T-helper 2 cell treated with Interferon-gamma antibody and Interleukin-4, amounts not matched to agents 5 μg/mL and 100 μg/mL, for 36 hours (primary cell): Measurements from ENCODE around the gene DERL3.

ENCODE experiments used
- DNase-seq: peaks from one replicate; pipeline ENCODE4 v3.0.0; 2021; ENCODE audit warnings: low spot score
- H3K27ac Mint-ChIP-seq: one replicate; pipeline ENCODE4 v1.8.0; 2021; ENCODE audit warnings: mild to moderate bottlenecking, mixed read lengths
- H3K27me3 Mint-ChIP-seq: one replicate; pipeline ENCODE4 v1.8.0; 2021; ENCODE audit warnings: low read depth, mixed read lengths
- H3K36me3 Mint-ChIP-seq: one replicate; pipeline ENCODE4 v1.8.0; 2021; ENCODE audit warnings: low read depth, mixed read lengths
- H3K4me1 Mint-ChIP-seq: one replicate; pipeline ENCODE4 v1.8.0; 2021; ENCODE audit warnings: low read depth, mixed read lengths
- H3K4me3 Mint-ChIP-seq: one replicate; pipeline ENCODE4 v1.8.0; 2022; ENCODE audit warnings: mild to moderate bottlenecking, moderate library complexity, mixed read lengths
- H3K9me3 Mint-ChIP-seq: one replicate; pipeline ENCODE4 v1.8.0; 2021; ENCODE audit warnings: mixed read lengths

Gene DERL3

DNA sequence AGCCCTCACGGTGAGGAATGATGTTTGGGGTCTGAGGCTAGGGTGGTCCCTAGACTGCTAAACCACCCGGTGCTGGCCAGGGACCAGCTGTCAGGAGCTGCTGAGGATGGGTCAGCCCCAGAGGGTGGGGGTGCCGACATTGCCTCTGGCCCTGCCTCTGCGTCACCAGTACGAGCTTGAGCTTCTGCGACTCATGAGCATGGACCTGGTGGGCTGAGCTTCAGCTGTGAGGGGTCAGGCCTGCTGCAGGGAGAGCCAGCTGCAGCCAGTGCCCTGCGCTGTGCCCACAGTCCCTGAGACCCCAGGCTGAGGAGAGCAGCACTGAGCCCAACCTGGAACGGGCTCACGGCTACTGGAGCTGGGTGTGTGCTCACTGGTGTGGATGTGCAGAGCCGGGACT is 7.0 kb downstream of the DERL3 start:
- no peak for DNase-seq
- Mint-ChIP-seq H3K4me3 (no peak overlapping the region), H3K4me1 (peaks cover 5% of the 10 kb centered on the region), H3K27ac (no peak overlapping the region), H3K27me3 (no peaks in the 10 kb centered on the region), H3K9me3 (no peaks in the 10 kb centered on the region), H3K36me3 (peaks cover 27% of the 10 kb centered on the region)

DNA sequence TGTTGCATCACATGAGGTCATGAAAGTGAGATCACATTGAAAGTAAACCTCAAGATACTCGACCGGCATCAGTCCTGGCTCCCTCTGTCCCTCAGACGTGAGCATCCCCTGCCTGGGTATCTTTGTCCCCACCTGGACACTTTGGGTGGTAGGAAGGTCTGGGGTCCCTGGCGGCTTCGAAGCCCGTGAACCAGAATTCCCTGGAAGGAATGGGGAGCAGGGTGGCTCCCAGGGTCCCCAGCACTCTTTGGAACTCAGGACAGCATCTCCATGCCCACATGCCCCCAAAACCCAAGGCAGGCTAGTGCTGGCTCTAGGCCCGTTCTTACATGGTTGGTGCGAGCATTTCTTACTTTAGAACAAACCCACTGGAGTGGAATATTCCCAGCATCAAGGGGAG is 7.5 kb downstream of the DERL3 start:
- Mint-ChIP-seq H3K9me3 (no peaks in the 10 kb centered on the region), H3K4me1 (peaks cover 6% of the 10 kb centered on the region), H3K27ac (no peak overlapping the region), H3K36me3 (peaks cover 28% of the 10 kb centered on the region), H3K4me3 (no peak overlapping the region), H3K27me3 (no peaks in the 10 kb centered on the region)
- no peak for DNase-seq

DNA sequence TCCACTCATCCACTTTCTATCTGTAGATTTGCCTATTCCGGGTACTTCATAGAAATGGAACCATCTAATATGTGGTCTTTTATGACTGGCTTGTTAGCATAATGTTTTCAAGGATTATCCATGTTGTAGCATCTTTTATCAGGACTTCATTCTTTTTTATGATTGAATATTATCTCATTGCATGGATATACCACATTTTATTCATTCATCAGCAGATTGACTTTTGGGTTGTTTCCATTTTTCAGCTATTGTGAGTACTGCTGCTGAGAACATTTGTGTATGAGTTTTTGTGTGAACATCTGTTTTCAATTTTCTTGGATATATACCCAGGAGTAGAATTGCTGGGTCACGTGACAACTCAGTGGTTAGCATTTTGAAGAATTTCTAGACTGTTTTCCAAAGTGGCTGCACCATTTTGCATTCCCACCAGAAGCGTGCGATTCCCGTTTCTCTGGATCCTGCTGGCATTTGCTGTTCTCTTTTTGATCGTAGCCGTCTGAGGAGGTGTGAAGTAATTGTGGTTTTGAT is 8.9 kb downstream of the DERL3 start:
- Mint-ChIP-seq H3K36me3 (peaks cover 28% of the 10 kb centered on the region), H3K9me3 (no peaks in the 10 kb centered on the region), H3K4me3 (no peak overlapping the region), H3K27ac (no peak overlapping the region), H3K27me3 (no peaks in the 10 kb centered on the region), H3K4me1 (peaks cover 13% of the 10 kb centered on the region)
- no peak for DNase-seq

DNA sequence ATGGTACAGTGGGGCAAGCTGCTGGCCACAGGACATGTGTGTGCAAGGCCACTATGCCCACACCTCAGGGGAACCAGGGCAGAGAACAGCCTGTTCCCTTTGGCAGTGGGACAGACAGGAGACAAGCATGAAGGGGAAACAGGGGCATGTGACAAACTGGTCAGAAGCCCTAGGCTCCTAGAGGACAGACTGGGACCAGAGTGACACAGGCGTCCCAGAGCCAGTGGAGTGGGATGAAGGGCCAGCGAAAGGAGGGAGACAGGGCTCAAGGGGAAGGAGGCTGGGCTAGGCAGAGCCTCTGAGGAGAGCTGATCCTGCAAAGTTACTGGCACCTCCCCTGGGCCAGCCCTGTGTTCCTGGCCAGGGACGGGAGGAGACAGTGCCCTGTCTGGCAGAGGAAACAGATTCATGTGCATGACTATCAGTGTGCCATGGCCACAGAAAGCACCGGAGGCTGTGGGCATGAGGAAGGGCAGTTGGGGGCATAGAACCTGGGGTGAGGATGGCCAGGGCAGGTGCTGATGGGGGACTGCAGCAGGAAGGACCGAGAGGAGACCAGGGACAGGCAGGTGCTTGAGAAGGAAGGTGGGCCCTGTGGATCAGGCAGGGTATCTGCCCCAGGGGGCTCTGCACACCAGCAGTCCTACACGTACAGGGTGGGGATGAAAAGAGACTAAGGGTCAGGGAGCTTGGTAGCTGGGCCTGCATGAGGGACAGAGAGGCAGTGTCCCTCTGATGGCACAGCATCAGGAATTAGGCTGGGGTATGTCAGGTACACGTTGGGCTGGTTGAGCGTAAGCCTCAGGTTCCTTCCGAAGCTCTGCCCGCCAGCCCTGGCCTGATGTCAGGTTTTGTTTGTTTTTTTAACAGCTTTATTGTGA is 9.8 kb downstream of the DERL3 start:
- DNase-seq = no peak
- H3K4me1 Mint-ChIP-seq = peaks cover 13% of the 10 kb centered on the region
- peaks cover 33% of the 10 kb centered on the region for H3K36me3 Mint-ChIP-seq
- H3K27me3 Mint-ChIP-seq = no peaks in the 10 kb centered on the region
- no peak overlapping the region for H3K4me3 Mint-ChIP-seq
- H3K27ac Mint-ChIP-seq = peak overlapping the region; percentile 56
- H3K9me3 Mint-ChIP-seq = no peaks in the 10 kb centered on the region

DNA sequence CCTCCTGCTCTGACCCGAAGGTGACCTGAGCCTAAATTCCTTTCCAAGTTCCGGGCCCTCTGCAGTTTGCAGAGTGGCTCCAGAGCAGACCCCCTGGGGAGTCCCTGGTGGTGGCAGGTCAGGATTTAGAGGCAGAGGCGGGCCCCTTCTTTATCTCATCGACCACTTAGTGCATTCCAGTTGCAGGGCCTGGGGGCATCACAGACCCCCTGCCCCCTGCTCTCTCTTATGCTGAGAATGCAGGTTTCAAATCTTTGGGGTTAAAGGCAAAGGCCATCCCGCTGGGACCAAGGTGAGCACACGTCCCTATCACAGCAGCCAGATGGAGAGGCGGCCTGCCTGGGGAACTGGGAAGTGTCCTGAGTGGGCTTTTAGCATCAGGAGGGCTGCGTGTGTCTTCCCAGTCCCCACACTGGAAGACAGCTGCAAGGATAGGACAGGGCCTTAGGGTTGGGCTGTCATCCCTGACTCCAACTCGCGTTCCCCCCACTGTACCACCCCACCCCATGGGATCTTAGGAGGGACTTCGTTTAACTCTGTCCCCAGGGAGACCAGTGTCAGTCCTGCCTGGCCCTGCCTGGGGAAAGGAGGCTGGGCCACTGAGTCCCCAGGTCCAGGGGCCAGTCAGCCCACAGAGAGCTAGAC is 11.3 kb downstream of the DERL3 start:
- H3K4me1 Mint-ChIP-seq = peaks cover 15% of the 10 kb centered on the region
- DNase-seq = no peak
- H3K27me3 Mint-ChIP-seq = no peaks in the 10 kb centered on the region
- H3K27ac Mint-ChIP-seq = peak overlapping the region; percentile 42
- H3K4me3 Mint-ChIP-seq = no peak overlapping the region
- peaks cover 47% of the 10 kb centered on the region for H3K36me3 Mint-ChIP-seq
- H3K9me3 Mint-ChIP-seq = no peaks in the 10 kb centered on the region

DNA sequence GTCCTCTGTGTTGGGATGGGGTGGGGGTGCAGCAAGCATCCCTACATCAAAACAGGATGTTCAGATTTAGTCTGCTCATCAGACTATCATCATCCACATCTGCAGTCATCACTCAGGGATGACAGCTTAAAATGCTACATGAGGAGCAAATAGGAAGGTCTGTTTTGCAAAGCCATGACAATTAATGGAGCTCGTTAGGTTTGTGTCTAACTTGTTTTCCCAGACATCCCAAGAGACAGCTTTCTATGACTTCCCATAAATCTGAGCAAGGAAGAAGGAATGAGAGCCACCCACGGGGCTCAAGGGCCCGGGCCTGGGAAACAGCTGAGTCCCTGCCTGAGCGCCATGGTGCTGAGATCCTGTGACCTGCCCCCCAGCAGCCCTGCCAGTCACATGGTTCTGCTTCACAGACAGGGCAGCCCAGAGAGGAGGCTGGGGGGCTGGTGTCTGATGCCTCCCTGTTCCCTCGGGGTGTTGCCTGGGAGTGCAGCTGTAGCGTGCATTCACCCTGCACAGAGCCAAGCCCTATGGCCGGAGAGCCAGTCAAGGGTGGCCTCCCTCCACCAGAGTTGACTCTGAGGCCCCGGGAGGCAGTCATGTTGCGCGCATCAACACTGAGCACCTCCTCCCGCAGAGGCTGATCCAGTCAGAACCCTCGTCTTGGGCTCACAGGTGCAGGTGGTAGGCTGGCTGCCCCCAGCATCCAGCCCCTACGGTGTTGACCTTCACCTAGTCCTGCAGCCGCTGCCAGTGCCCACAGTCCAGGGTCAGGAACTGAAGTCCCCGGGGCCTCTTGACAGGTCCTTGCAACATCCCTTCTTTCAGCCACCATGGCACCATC is 12.1 kb downstream of the DERL3 start:
- Mint-ChIP-seq H3K27me3 (no peaks in the 10 kb centered on the region), H3K27ac (peak overlapping the region; percentile 90), H3K4me1 (peaks cover 15% of the 10 kb centered on the region), H3K4me3 (peak overlapping the region; percentile 32), H3K36me3 (peaks cover 48% of the 10 kb centered on the region), H3K9me3 (no peaks in the 10 kb centered on the region)
- DNase-seq = no peak

DNA sequence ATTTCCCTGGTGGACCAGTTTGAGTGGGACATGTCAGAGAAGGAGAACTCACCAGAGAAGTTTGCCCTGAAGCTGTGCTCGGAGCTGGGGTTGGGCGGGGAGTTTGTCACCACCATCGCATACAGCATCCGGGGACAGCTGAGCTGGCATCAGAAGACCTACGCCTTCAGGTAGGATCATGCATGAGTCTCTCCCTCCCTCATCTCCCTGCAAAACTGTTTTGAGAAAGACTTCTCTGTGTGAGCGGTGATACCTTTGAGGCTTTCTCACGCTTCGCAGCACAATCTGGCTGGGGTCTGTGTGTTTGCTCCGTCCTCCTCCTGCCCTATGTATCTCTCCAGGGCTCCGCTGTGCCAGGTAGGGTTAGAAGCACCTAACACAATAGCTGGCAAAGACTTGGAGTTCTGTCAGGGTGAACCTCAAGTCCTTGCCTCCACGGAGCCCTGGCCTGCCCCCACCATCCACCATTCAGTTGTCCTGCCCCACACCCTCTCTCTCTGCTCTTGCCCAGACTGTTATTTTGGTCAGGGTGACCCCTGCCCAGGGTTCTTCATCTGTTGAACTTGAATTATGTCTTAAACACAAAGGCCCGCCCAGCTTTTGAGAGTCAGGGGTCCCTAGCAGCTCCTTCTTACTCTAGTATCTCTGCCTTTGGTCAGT is 13.4 kb downstream of the DERL3 start:
- Mint-ChIP-seq H3K4me1 (peaks cover 25% of the 10 kb centered on the region), H3K36me3 (peaks cover 55% of the 10 kb centered on the region), H3K9me3 (no peaks in the 10 kb centered on the region), H3K27me3 (no peaks in the 10 kb centered on the region), H3K27ac (peak overlapping the region; percentile 90), H3K4me3 (no peak overlapping the region)
- DNase-seq = no peak

DNA sequence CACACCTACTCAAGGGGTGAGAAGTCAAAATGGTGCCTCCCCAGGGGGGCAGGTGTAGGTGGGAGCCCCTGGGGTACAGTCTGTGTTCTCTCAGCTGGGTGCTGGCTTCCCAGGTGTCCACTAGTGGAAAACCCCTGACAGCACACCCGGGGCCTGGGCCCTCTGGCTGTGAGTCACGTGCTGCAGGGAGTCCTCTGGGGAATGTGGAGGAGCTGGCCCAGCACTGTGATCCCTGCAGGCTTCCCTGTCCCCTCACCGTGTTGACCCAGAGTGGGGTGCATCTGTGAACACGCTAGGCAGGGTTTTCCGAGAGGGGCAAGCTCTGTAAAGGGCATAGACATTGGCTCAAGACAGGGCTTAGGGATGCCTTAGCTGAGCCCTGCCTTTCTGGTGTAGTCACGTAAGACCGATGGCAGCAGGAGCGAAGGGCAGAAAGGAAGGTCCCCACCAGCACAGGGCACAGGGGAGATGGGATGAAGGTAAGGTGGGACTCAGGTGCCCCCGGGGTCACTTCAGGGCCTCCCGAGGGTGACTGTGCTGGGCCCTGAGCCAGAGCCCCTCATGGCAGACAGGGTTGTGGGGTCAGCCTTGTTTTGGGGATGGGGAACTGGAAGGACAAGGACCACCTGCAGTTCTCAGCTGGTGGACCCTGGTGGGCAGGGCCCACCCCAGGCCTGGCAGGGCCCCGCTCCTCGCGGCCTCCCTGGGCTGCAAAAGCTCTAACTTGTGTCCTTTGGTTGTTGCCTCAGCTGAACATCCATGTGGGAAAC is 14.1 kb downstream of the DERL3 start:
- Mint-ChIP-seq H3K4me1 (peaks cover 26% of the 10 kb centered on the region), H3K27ac (peak overlapping the region; percentile 74), H3K27me3 (no peaks in the 10 kb centered on the region), H3K4me3 (no peak overlapping the region), H3K9me3 (no peaks in the 10 kb centered on the region), H3K36me3 (peaks cover 55% of the 10 kb centered on the region)
- DNase-seq = no peak

DNA sequence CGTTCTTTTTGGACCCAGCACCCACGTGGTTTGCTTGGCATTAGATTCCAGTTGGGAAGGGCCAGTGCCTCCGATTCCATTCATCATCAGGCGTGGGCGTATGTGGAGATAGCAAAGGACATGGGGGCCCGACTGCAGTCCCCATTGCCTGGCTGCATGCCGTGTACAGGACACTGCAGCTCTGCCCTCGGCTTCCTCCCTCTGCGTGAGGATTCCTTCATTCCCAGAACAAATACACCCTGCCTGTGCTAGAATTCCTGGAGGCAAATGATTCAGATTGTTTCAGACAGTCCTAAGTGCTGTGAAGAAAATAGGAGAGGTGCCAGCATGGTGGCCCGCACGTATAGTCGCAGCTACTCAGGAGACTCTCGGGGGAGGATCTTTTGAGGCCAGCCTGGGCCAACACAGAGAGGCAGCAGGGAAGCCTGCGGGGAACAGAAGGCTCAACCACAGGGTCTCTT is 15.4 kb downstream of the DERL3 start:
- Mint-ChIP-seq H3K27ac (peak overlapping the region; percentile 80), H3K4me1 (peaks cover 26% of the 10 kb centered on the region), H3K27me3 (no peaks in the 10 kb centered on the region), H3K9me3 (no peaks in the 10 kb centered on the region), H3K36me3 (peaks cover 62% of the 10 kb centered on the region), H3K4me3 (no peak overlapping the region)
- no peak for DNase-seq

DNA sequence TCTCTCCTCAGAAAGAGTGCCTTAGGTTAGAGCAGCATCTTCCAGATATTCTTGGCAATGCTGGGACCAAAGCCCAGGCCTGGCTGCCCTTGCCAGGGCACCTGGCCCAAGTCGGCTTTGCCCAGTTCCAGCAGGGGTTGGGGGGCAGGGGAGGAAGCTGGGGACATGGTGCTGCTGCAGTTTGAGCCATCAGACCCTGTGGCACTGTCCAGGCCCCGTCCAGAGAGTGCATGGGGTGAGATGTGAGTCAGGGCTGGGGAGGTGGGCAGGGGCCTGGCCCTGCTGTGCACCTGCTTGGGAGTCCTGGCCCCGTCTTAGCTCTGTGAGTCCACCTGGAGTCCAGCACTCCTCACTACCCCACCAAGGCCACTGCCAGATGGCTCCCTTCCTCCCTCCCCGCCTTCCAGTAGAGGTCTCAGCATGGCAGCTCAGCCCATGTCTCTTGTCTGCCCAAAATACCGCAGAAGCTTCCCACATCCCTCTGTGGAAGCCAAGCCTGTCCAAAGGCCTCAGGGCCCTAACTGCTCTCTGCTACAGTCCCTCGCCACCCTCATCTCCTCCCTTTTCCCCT is 16.6 kb downstream of the DERL3 start:
- no peak overlapping the region for H3K4me3 Mint-ChIP-seq
- H3K36me3 Mint-ChIP-seq = peaks cover 65% of the 10 kb centered on the region
- H3K4me1 Mint-ChIP-seq = peaks cover 26% of the 10 kb centered on the region
- H3K27ac Mint-ChIP-seq = peak overlapping the region; percentile 80
- DNase-seq = no peak
- H3K9me3 Mint-ChIP-seq = no peaks in the 10 kb centered on the region
- no peaks in the 10 kb centered on the region for H3K27me3 Mint-ChIP-seq

DNA sequence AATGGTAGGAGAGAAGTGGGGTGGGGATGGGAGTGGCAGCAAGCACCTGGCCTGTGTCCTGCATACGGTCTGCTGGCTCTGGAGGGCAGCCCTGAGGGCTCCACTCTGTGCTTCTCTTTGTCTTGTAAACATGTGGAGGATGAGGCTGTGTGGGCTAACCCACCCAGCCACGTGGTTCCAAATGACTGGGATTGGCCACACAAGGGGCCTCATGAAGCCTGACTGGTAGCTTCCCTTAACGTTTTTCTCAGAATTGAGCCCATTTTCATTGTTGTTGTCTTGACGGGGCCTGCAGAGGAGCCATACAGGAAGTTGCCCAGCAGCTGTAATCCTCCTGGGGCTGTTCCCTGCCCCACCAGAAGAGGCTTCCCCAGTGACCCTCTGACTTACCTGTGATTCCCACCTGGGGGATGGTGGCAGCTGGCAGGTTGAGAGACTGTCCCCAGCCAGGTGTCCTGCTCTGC is 18.0 kb downstream of the DERL3 start:
- Mint-ChIP-seq H3K4me3 (peak overlapping the region; percentile 48), H3K27ac (peak overlapping the region; percentile 83), H3K4me1 (peaks cover 20% of the 10 kb centered on the region), H3K9me3 (no peaks in the 10 kb centered on the region), H3K27me3 (no peaks in the 10 kb centered on the region), H3K36me3 (peaks cover 69% of the 10 kb centered on the region)
- peak; percentile 27 for DNase-seq

DNA sequence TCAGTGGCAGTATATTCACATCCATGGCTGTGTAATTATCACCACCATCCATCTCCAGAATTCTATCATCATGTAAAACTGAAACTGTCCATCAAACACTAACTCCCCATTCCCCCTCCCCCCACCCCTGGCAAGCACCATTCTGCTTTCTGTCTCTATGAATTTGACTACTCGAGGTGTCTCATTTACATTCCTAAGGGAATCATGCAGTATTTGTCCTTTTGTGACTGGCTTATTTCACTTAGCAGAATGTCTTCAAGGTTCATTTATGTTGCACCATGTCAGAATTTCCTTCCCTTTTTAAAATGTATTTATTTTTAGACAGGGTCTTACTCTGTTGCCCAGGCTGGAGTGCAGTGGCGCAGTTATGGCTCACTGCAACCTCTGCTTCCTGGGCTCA is 20.3 kb downstream of the DERL3 start:
- H3K4me3 Mint-ChIP-seq = no peak overlapping the region
- peak overlapping the region; percentile 26 for H3K27ac Mint-ChIP-seq
- DNase-seq = no peak
- H3K36me3 Mint-ChIP-seq = peaks cover 63% of the 10 kb centered on the region
- H3K27me3 Mint-ChIP-seq = no peaks in the 10 kb centered on the region
- no peaks in the 10 kb centered on the region for H3K9me3 Mint-ChIP-seq
- H3K4me1 Mint-ChIP-seq = peaks cover 13% of the 10 kb centered on the region
